CD14-positive monocyte (primary cell): ENCODE measurements around the gene HEXA. TPM values are rescaled to one million over a fixed set of nuclear protein-coding genes. Genes with fewer than 3 reads are reported as not detected.
A peak's percentile ranks its signal among the peaks of the same experiment; 100 is the strongest.

ENCODE experiments used
- DNase-seq, 3 donors: peaks; one replicate each; pipeline ENCODE4 v3.0.0-alpha.2; 2011 to 2022
- H2AFZ ChIP-seq: 2 replicates; pipeline ENCODE4 v1.6.0; 2012; ENCODE audit warnings: mild to moderate bottlenecking, low read depth, low read length, inconsistent platforms; ENCODE audit not compliant: insufficient read depth, poor library complexity, severe bottlenecking
- H3K27ac ChIP-seq, 2 donors: 1 replicate in 1 of 2; 2 replicates in 1 of 2; pipeline ENCODE4 v1.5.1; 2012 to 2013; ENCODE audit warnings: low read length in 2 of 2, control low read depth in 1 of 2, inconsistent platforms in 1 of 2, low read depth in 1 of 2, mild to moderate bottlenecking in 1 of 2
- H3K27me3 ChIP-seq, 2 donors: one replicate each; pipeline versions ENCODE4 v1.6.0 to v1.6.1; 2011 to 2013; ENCODE audit warnings: low read length in 2 of 2; ENCODE audit not compliant: control insufficient read depth in 2 of 2, insufficient read depth in 2 of 2
- H3K36me3 ChIP-seq, 2 donors: replicated peaks in 1 of 2; 1 replicate in 1 of 2; 2 replicates in 1 of 2; pipeline versions ENCODE4 v1.5.1 to v1.6.1; 2012 to 2013; ENCODE audit warnings: low read length in 2 of 2, control low read depth in 1 of 2, inconsistent platforms in 1 of 2, mild to moderate bottlenecking in 1 of 2; ENCODE audit not compliant: insufficient read depth in 2 of 2, control insufficient read depth in 1 of 2
- H3K4me1 ChIP-seq, 2 donors: 1 replicate in 1 of 2; 2 replicates in 1 of 2; pipeline versions ENCODE4 v1.5.1 to v1.6.1; 2012 to 2013; ENCODE audit warnings: low read length in 2 of 2, control low read depth in 1 of 2, inconsistent platforms in 1 of 2, mild to moderate bottlenecking in 1 of 2, moderate library complexity in 1 of 2; ENCODE audit not compliant: insufficient read depth in 2 of 2, control insufficient read depth in 1 of 2
- H3K4me2 ChIP-seq: replicated peaks from 2 replicates; pipeline ENCODE3; 2012; ENCODE audit warnings: low read length, moderate library complexity, mild to moderate bottlenecking; ENCODE audit not compliant: poor library complexity, severe bottlenecking; ENCODE audit errors: extremely low read depth
- H3K4me3 ChIP-seq, 3 experiments: fragments of 200-600 bp in 1 of 3; sonication (generic) in 1 of 3; replicated peaks in 1 of 3; 1 replicate in 2 of 3; 2 replicates in 1 of 3; pipeline ENCODE4 v1.5.1; 2011 to 2013; ENCODE audit warnings: low read length in 3 of 3, mild to moderate bottlenecking in 3 of 3, control low read depth in 2 of 3, low read depth in 2 of 3, inconsistent platforms in 1 of 3, moderate library complexity in 1 of 3
- H3K79me2 ChIP-seq: 2 replicates; pipeline ENCODE4 v1.6.0; 2012; ENCODE audit warnings: mild to moderate bottlenecking, control low read depth, inconsistent platforms, low read length, moderate library complexity; ENCODE audit not compliant: insufficient read depth
- H3K9ac ChIP-seq: 2 replicates; pipeline ENCODE4 v1.6.0; 2017; ENCODE audit warnings: low read length, mild to moderate bottlenecking; ENCODE audit not compliant: insufficient read depth, poor library complexity, severe bottlenecking
- H3K9me3 ChIP-seq, 2 donors: replicated peaks in 1 of 2; 1 replicate in 1 of 2; 2 replicates in 1 of 2; pipeline versions ENCODE4 v1.5.1 to v1.6.1; 2012 to 2013; ENCODE audit warnings: low read length in 2 of 2, control low read depth in 1 of 2; ENCODE audit not compliant: control insufficient read depth in 1 of 2, insufficient read depth in 1 of 2
- H4K20me1 ChIP-seq: 2 replicates; pipeline ENCODE4 v1.6.0; 2012; ENCODE audit warnings: mild to moderate bottlenecking, low read length, control low read depth, moderate library complexity; ENCODE audit not compliant: insufficient read depth
- H3K27ac Mint-ChIP-seq, 7 donors: one replicate each; pipeline ENCODE4 v1.8.0; 2020; ENCODE audit warnings: mild to moderate bottlenecking in 7 of 7, mixed read lengths in 7 of 7, moderate library complexity in 6 of 7, inconsistent platforms in 2 of 7
- H3K27me3 Mint-ChIP-seq, 3 donors: one replicate each; pipeline ENCODE4 v1.8.0; 2021 to 2022; ENCODE audit warnings: low read depth in 3 of 3, mild to moderate bottlenecking in 3 of 3, mixed read lengths in 3 of 3, moderate library complexity in 3 of 3, inconsistent platforms in 1 of 3
- H3K36me3 Mint-ChIP-seq, 2 donors: one replicate each; pipeline ENCODE4 v1.8.0; 2020; ENCODE audit warnings: mixed read lengths in 2 of 2, inconsistent platforms in 1 of 2, mild to moderate bottlenecking in 1 of 2
- H3K4me1 Mint-ChIP-seq: one replicate; pipeline ENCODE4 v1.8.0; 2020; ENCODE audit warnings: mild to moderate bottlenecking, mixed read lengths
- H3K4me3 Mint-ChIP-seq, 2 donors: one replicate each; pipeline ENCODE4 v1.8.0; 2020; ENCODE audit warnings: mild to moderate bottlenecking in 2 of 2, mixed read lengths in 2 of 2, moderate library complexity in 1 of 2
- H3K9me3 Mint-ChIP-seq, 7 donors: one replicate each; pipeline ENCODE4 v1.8.0; 2020 to 2022; ENCODE audit warnings: mixed read lengths in 7 of 7, mild to moderate bottlenecking in 6 of 7, moderate library complexity in 6 of 7, inconsistent platforms in 2 of 7
- CTCF ChIP-seq: fragments of 200-600 bp; IDR thresholded peaks from one replicate; pipeline ENCODE4 v1.8.0; 2022; ENCODE audit warnings: antibody characterized with exemption, mild to moderate bottlenecking
- WGBS: methylation state at CpG from one replicate; pipeline ENCODE4 v1.1.5; 2013; ENCODE audit warnings: missing lambda C conversion rate; ENCODE audit not compliant: insufficient coverage; 5-methylcytosine and 5-hydroxymethylcytosine counted together
- intact Hi-C, 2 donors: fragments of 100-400 bp; cut with micrococcal nuclease; formaldehyde crosslinking; loops; one replicate each; pipeline versions ENCODE4 v1.15.0 to v1.15.1; 2023
- polyA plus RNA-seq, 3 donors: library from polyadenylated mRNA; depleted of rRNA in 1 of 3; unstranded in 2 of 3; stranded (reverse) in 1 of 3; fragments of 300-500 nt in 2 of 3; fragments of >200 nt in 1 of 3; fragmentation: Illumina TruSeq in 2 of 3; gene quantifications; 1 replicate in 2 of 3; 2 replicates in 1 of 3; pipeline ENCODE4 v1.2.3, GENCODE V29; 2012 to 2021

Gene HEXA
- polyA plus RNA-seq, 3 donors: 164 to 192 (median 186) TPM

GRCh38 chr15:72339777-72340177, 36.0 kb downstream of the HEXA start:
- Histone ChIP-seq H4K20me1 (no peaks in the 10 kb centered on the region), H3K9ac (no peak overlapping the region), H3K4me3 (no peak overlapping the region), H2AFZ (no peak overlapping the region), H3K4me1 (peaks cover 18 to 20% of the 10 kb centered on the region in 2 donors), H3K4me2 (no peak overlapping the region), H3K9me3 (no peaks in the 10 kb centered on the region), H3K36me3 (peaks cover 24 to 39% of the 10 kb centered on the region in 2 donors), H3K27ac (peak overlapping the region; percentile 26 to 79), H3K79me2 (no peaks in the 10 kb centered on the region), H3K27me3 (no peaks in the 10 kb centered on the region)
- intact Hi-C loops: loop anchor here (1.0 to 2.0 kb wide), 2 partner anchors 19 kb away; partner anchors contain the start of gene CELF6 (in 2 of the 2)
- H3K27me3 Mint-ChIP-seq: peaks cover 0 to 3% (median 0%) of the 10 kb centered on the region in 3 donors
- WGBS: 0% methylated on average over 2 of the region's 3 CpGs
- no peak overlapping the region for H3K4me3 Mint-ChIP-seq
- peak overlapping the region in 6 of 7 donors; percentile 86 to 97 (median 96) for H3K27ac Mint-ChIP-seq
- DNase-seq: peak; percentile 63 to 82 (median 72)
- H3K4me1 Mint-ChIP-seq: peaks cover 27% of the 10 kb centered on the region
- peaks cover 27 to 62% of the 10 kb centered on the region in 2 donors for H3K36me3 Mint-ChIP-seq
- no peak for TF ChIP-seq CTCF
- H3K9me3 Mint-ChIP-seq: no peaks in the 10 kb centered on the region

- H3K9me3 Mint-ChIP-seq: no peaks in the 10 kb centered on the region
These were observed 37.0 kb downstream of the HEXA start for GRCh38 chr15:72338617-72339321.

More at GRCh38 chr15:72338617-72339321, 37.0 kb downstream of the HEXA start:
- Mint-ChIP-seq H3K4me1 (peaks cover 27% of the 10 kb centered on the region), H3K36me3 (peaks cover 25 to 57% of the 10 kb centered on the region in 2 donors), H3K4me3 (peak overlapping the region in 1 of 2 donors; percentile 44), H3K27ac (peak overlapping the region; percentile 86 to 97 (median 95)), H3K27me3 (peaks cover 0 to 2% (median 0%) of the 10 kb centered on the region in 3 donors)
- Histone ChIP-seq H3K79me2 (no peaks in the 10 kb centered on the region), H3K4me2 (peak overlapping the region; percentile 16), H3K36me3 (peaks cover 14 to 29% of the 10 kb centered on the region in 2 donors), H3K4me3 (no peak overlapping the region), H2AFZ (no peak overlapping the region), H4K20me1 (no peaks in the 10 kb centered on the region), H3K9me3 (no peaks in the 10 kb centered on the region), H3K4me1 (peaks cover 18 to 20% of the 10 kb centered on the region in 2 donors), H3K27ac (peak overlapping the region; percentile 53 to 79), H3K9ac (peak overlapping the region; percentile 13), H3K27me3 (no peaks in the 10 kb centered on the region)
- no peak for TF ChIP-seq CTCF
- WGBS: 33% methylated on average over 7 of the region's 9 CpGs
- intact Hi-C loops: loop anchor here (1.0 to 2.0 kb wide), 2 partner anchors 18 kb away; partner anchors contain the start of gene CELF6 (in 2 of the 2)
- DNase-seq: peak; percentile 56 to 72 (median 59)
